BJ (cell line): Measurements from ENCODE around the gene GLG1. TPM values are rescaled to one million over a fixed set of nuclear protein-coding genes. Genes with fewer than 3 reads are reported as not detected.

Source experiments
- CTCF ChIA-PET: fragments of 350-600 bp; formaldehyde crosslinking; extraction: SDS; loops from one replicate; lab custom pipeline; 2021; ENCODE audit warnings: antibody characterized with exemption, inconsistent platforms; lab: Yijun Ruan, JAX
- POLR2A ChIA-PET: fragments of 300-600 bp; sonication (Branson Sonifier 250); formaldehyde crosslinking; extraction: SDS; loops from one replicate; lab custom pipeline; 2021; ENCODE audit warnings: antibody characterized with exemption; lab: Charles Lee
- DNase-seq: peaks from one replicate; pipeline ENCODE4 v3.0.0-alpha.2; 2011; ENCODE audit warnings: low read depth
- H3K27me3 ChIP-seq: 2 replicates; pipeline ENCODE4 v1.6.0; 2011; ENCODE audit warnings: low read length; ENCODE audit not compliant: control insufficient read depth, insufficient read depth
- H3K36me3 ChIP-seq: 2 replicates; pipeline ENCODE4 v1.5.1; 2011; ENCODE audit warnings: low read length; ENCODE audit not compliant: control insufficient read depth, insufficient read depth
- H3K4me3 ChIP-seq: 2 replicates; pipeline ENCODE4 v1.5.1; 2011; ENCODE audit warnings: low read depth, mild to moderate bottlenecking, control low read depth, low read length
- polyA plus RNA-seq: library from polyadenylated mRNA; depleted of rRNA; stranded (reverse); fragments of >200 nt; gene quantifications from 2 replicates; pipeline ENCODE4 v1.2.3, GENCODE V29; 2011
- TF ChIP-seq, protein P1 (sequence below): IDR thresholded peaks from 2 replicates; pipeline ENCODE4 v1.5.1; 2011; ENCODE audit warnings: low read depth, mild to moderate bottlenecking, control low read depth, inconsistent platforms, low read length, moderate library complexity; ENCODE audit not compliant: insufficient read depth

The GLG1 gene
- polyA plus RNA-seq, 1 experiment, result 88.6 TPM

DNA sequence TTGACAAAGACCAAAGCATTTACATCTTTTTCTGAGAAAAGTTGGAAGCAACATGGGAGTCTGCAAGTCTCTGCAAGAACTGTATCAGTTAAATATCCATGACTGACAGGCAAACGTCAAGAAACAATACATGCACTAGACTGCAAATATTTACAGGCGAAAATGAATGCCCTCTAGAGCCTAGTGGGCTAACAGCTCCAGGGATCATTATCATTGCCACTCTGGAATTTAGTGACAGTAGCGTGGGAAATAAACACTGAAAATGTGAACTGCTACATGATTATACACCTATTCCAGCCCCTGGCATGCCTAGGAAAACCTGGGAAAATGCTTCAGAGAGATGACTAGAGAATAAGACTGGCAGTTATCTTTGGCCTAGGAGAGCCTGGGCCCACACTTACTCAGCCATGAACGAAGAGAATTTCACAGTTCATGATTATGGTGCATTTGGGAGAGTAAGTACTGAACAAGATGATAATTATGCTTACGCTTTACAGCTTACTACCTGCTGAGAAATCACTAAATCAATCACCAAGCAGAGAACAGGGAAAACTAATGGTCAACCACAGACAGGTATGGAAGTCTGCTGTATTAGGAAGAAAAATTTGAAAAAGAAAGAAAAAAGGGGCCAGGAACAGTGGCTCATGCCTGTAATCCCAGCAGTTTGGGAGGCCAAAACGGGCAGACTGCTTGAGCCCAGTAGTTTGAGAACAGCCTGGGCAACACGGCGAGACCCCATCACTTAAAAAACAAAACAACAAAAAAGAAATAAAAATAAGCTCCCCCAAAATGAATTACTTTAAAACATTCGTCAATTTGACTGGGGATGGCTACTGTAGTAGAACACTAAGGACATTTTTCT, 119.0 kb downstream of the GLG1 start:
- no peaks in the 10 kb centered on the region for H3K27me3 ChIP-seq
- ChIA-PET CTCF (no interaction called here), POLR2A (interaction anchor here (0.6 kb wide), 1 partner anchor 858 kb away, joined by 3 read pairs; no protein-coding TSS in a partner anchor)
- H3K4me3 ChIP-seq, result no peak overlapping the region
- no peak for DNase-seq
- H3K36me3 ChIP-seq, result peaks cover 3% of the 10 kb centered on the region
- TF ChIP-seq, protein P1, sequence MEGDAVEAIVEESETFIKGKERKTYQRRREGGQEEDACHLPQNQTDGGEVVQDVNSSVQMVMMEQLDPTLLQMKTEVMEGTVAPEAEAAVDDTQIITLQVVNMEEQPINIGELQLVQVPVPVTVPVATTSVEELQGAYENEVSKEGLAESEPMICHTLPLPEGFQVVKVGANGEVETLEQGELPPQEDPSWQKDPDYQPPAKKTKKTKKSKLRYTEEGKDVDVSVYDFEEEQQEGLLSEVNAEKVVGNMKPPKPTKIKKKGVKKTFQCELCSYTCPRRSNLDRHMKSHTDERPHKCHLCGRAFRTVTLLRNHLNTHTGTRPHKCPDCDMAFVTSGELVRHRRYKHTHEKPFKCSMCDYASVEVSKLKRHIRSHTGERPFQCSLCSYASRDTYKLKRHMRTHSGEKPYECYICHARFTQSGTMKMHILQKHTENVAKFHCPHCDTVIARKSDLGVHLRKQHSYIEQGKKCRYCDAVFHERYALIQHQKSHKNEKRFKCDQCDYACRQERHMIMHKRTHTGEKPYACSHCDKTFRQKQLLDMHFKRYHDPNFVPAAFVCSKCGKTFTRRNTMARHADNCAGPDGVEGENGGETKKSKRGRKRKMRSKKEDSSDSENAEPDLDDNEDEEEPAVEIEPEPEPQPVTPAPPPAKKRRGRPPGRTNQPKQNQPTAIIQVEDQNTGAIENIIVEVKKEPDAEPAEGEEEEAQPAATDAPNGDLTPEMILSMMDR, result no peak

DNA sequence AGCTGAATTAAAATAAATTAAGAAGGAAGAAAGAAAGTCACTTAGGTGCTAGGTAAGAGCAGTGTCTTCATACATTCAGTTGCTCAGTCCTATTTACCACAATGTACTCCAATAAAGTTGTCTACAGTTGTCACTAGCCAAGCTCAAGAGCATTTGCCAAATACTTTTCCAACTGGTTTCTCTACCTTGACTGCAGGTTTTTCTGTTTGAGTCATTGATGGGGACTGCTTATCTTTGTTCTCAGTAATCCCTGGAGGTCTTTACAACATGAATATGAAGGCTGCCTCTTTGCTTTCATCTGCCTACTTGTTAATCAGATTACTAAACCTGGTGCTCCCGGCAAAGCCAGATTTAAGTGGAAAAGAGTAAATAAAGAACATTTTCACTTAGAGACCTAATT, 121.0 kb downstream of the GLG1 start:
- ChIA-PET POLR2A (interaction anchor here (0.5 kb wide), 1 partner anchor 582 kb away, joined by 9 read pairs; no protein-coding TSS in a partner anchor), CTCF (interaction anchor here (1.0 kb wide), 1 partner anchor 137 kb away, joined by 4 read pairs; no protein-coding TSS in a partner anchor)
- no peaks in the 10 kb centered on the region for H3K27me3 ChIP-seq
- no peak overlapping the region for H3K4me3 ChIP-seq
- DNase-seq, result no peak
- H3K36me3 ChIP-seq, result peaks cover 3% of the 10 kb centered on the region
- TF ChIP-seq, protein P1, result no peak

DNA sequence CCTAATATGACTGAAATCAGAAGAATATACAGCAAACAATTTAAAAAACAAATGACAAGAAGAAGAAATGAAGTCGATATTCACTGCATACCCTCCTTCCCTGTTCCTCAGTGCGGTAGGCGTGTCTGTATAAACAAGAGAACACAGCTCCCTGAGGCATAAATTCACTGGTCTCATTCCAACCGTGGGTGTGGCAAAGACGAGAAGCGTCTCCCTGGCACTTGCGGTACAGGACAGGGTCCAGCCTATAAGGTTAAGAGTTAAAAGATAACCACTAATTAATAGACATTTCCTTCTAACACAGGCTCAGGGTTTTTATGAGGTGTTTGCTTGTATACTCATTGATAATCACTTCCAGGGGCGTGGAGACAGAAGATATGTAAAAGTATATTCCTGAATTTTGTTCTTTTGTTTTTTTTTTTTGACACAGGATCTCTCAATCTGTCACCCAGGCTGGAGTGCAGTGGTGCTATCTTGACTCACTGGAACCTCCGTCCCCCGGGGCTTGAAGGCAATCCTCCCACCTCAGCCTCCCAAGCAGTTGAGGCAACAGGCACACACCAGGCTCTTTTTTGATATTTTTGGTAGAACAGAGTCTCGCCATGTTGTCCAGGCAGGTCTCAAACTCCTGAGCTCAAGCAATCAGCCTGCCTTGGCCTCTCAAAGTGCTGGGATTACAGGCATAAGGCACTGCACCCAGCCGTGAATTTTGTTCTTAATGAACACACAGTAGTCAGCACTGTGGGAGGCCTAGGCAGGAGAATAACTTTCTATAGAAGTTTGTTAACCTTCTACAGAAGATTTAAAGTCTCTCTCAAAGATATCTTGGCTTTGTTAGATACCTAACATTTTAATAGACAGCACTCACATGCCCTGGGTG, 126.5 kb downstream of the GLG1 start:
- H3K4me3 ChIP-seq, result no peak overlapping the region
- CTCF ChIA-PET, result interaction anchor here (0.6 kb wide), 1 partner anchor 144 kb away, joined by 3 read pairs; no protein-coding TSS in a partner anchor
- POLR2A ChIA-PET, result no interaction called here
- no peaks in the 10 kb centered on the region for H3K36me3 ChIP-seq
- peak; percentile 51 for DNase-seq
- TF ChIP-seq, protein P1, result no peak
- no peaks in the 10 kb centered on the region for H3K27me3 ChIP-seq

DNA sequence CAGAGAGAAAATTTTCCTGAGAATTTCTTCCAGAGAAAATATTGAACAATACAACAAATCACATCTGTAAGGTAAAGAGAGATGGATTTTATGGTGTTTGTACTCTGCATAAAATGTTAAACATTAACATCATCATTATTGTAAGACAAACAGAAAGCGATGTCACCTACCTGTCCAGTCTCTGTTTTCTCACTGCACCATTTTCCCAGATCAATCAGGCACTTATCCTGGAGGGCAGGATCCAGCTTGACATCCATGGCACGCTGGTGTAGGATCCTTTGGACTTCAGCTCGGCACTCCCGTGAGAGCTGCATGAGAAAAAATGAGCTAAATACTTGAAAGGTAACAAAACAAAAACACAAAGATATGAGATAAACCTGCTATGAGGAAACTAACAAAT, 129.7 kb downstream of the GLG1 start:
- Histone ChIP-seq H3K27me3 (no peaks in the 10 kb centered on the region), H3K36me3 (peaks cover 4% of the 10 kb centered on the region), H3K4me3 (no peak overlapping the region)
- ChIA-PET POLR2A (no interaction called here), CTCF (interaction anchor here (0.6 to 1.1 kb wide), 2 partner anchors 9 to 191 kb away, joined by 3 read pairs; no protein-coding TSS in a partner anchor)
- TF ChIP-seq, protein P1, result no peak
- DNase-seq, result no peak

DNA sequence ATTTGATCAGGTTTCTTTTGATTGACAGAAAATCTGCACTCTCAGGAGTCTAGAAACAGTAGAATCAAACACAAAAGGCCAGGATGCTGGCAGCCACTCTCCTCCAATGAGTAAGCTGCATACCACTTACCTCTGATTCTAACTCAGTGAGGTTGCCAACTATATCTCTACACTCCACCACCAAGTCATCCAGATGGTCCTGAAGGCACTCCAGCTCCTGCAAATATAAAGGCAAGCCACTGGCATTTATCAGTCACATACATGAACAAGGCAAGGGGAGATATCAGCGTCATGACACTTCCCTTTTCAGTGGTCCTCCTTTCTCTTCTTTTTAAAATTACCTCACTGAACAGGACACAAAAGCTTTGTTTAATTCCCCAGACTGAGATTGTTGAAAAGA, 132.5 kb downstream of the GLG1 start:
- TF ChIP-seq, protein P1, result no peak
- Histone ChIP-seq H3K27me3 (no peaks in the 10 kb centered on the region), H3K4me3 (no peak overlapping the region), H3K36me3 (peaks cover 9% of the 10 kb centered on the region)
- DNase-seq, result no peak
- CTCF ChIA-PET, result interaction anchor here (1.3 kb wide), 1 partner anchor 25 kb away, joined by 4 read pairs; no protein-coding TSS in a partner anchor
- POLR2A ChIA-PET, result no interaction called here
